GM19035 (cell line): ENCODE data around the gene VGLL4.

ENCODE experiments used
- ATAC-seq: cut with Tn5 transposase; IDR thresholded peaks from one replicate; pipeline ENCODE4 v1.9.1; 2021; ENCODE audit not compliant: unreplicated experiment

Gene VGLL4

DNA sequence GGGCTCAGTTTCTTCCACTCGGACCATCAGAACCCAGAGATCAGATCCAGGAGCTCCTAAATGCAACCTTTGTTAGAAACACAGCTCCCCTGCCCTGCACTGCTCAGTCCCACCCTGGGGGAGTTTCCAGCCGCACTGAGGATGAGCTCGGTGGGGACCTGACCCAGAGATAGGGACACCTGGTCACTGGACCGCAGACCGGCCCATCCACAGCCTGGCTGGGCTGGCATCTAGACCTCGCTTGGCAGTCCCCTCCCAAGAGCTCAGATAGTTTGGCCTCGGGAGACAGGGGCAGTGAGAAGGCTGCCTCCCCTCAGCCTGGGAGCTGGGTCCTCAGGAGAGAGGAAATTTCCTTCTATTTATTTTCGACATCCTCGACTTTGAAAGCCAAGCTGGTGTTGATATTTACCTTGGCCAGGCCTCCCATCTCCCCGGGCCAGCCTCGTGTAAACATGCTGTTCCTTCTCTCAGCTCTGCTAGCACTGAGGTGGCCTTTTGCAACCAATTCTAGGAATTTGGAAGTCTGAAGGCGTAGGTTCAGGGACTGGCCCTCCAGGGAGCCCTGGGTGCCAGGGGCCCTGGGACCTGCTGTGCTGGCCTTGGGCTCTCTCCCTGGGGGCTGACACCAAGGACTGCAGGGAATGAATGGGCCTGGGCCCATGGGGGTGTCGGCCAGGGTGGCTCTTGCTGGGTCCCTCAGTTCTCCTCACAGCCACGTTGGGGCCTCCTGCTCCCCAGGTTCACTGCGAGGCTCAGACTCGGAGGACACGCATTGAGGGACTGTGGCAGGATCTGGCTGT, 90.1 kb downstream of the VGLL4 start:
- no peak for ATAC-seq

DNA sequence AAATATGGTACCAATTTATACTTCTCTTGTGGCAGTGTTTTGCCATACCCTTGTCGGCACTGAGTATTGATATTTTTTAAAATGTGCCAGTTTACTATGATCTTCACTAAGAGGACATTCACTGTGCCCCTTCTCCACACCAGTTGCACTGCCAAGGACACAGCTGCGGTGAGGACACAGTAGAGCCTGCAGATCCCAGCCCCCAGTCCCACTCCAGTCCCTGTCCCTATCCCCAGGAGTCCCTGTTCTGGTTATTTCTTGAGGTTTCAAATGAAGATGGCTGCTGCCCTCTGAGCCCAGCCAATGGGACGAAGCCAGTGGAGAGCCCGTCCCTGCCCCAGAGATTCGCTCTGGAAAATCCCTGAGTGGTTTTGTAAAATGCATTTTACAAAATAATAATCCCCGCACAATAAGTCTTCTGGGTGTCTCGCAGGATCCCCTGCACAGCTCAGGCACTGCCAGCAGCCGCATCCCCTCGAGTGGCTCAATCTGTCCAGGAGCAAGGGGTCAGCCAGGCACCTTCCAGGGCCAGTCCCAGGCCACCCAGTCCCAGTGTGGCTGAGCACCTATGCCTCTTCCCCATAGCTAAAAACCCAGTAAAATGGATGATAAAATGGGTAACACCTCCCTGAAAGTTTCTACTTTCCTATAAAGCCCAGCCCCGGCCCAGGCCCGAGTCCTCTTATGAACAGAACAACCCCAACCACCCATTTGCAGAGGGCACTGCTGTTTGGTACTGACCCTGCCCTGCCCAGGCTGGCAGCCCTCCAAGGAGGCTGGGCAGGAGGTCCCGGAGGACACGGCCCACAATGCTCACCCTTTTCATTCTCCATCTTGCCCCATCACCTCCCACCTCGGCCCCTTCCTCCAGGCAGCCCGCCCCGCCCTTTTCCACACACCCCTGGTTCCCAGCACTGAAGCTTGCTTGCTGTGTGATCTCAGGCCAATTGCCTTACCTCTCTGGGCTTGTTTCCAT, 91.1 kb downstream of the VGLL4 start:
- no peak for ATAC-seq

DNA sequence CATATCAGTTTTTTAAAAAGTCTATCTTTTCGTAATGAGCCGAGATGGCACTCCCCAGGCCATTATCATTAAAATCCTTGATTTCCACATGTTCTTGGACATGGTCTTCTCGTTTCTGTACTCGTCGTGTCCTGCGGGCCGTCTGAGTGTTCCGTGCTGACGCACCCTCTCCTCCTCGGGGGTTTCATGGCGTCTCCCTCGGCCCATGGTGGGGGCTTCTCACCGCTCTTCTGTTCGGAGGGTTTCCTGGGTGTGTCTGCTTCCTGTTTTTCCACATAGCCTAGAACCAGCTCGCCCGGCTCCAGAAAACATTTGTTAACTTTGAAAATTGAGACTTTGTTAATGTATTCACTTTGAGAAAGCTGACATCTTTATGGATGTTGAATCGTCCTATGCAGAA, 92.7 kb downstream of the VGLL4 start:
- ATAC-seq: no peak

DNA sequence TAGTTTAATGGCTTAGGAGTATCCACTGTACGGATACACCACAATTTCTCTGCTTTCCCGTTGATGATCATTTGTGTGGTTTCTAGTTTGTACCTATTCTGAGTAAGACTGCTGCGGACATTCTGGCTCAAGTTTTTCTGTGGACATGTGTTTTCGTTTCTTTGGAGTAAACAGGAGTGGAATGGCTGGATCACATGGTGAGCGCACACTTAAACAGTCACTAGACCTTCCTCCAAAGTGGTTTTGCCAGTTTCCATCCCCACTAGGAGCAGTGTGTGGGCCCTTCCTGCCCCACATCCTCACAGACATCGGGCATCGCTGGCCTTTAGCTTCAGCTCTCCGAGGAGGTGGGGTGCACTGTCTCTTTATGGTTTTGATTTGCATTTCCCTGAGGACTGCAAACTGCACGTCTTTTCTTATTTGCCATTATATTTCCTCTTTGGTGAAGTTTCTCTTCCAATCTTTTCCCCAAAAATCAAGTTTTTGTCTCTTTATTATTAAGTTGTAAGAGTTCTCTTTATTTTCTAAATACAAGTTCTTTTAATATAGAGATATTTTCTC, 94.1 kb downstream of the VGLL4 start:
- no peak for ATAC-seq

DNA sequence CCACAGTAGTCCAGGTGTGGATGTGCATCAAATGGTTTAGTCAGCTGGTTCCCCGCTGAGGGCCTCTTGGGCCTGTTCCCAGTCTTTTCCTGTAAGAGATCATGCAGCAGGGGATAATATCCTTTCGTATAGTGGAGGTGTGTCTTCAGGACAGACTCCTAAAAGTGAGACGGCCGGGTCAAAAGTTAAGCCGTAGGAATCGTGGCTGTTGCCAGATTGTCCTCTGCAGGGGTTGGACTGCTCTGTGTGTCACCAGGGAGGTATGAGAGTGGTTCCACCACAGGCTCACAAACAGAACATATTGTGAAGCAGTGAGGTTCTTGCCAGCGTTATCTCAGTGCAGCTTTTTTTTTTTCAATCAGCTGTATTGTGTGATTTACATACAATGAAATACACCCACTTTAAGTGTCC, 95.0 kb downstream of the VGLL4 start:
- no peak for ATAC-seq

DNA sequence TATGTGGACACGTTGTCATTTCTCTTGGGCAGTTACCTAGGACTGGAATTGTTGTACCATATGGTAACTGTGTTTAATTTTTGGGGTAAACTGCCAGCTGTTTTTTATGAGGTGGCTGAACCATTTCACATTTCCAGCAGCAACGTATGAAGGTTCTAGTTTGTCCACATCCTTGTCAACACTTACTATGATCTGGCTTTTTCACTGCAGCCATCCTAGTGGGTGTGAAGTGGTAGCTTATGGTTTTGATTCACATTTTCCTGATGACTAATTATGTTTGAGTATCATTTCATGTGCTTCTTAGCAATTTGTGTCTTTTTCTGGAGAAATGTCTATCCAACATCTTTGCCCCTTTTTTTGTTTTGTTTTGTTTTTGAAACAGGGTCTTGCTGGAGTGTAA, 96.2 kb downstream of the VGLL4 start:
- ATAC-seq: no peak

DNA sequence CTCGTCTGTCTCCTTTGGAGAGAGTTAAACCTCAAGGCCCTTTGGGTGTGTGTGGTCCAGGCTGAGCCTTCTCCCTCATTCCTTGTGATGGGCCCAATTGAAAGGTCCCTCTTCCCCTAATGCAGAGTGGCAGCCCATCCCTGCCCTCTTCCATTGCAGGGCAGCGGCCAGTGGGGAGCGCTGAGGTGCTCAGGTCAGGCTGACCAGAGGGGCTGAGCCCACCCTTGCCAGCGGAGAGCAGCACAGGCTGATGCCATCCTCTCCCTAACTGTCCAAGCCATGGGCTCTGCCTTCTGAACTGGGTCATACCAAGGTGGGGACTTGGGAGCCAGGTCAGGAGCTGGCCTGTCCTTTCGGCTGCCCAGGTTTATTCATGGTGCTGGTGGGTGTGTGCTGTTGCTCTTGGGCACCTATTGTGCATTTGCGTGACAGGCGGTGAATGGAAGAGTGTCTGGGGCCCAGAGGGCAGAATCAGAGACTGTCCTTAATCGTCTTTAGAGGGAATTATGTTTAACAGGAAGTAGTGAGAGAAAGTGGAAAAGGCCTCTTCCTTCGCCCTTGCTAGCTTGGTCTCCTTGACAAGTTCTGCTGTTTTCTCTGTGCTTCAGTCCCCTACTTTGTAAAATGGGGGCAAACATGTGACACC, 96.9 kb downstream of the VGLL4 start:
- no peak for ATAC-seq

DNA sequence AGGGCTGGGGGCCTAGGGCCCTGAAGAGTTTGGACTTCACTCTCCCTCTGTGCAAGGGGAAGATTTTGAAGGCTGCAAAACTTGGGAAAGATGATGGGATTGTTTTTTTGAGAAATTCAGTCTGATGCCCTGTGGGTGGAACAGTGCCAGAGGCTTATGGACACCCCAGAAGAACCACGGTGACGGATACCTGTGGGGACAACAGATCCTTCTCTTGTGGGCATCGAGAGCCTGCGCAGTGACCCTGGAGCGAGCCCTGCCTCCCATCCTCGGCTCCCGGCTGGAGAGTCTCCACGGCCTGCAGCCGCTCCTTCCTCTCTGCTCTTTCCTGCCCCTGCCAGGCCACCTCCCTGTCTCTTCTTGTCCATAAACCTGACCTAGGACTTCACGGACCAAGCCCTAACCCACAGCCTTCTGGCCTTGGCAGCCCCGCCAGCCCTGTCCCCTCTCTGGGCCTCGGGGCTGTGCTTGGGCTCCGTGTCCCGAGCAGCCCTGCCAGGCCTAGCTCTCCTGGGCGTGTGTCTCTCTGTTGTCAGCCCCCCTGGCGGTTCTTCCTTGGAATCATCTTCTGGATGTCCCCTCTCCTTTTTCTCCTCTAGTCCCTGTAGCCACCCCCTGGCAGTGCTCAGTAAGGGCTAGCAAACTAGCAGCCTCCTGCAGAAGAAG, 98.4 kb downstream of the VGLL4 start:
- no peak for ATAC-seq

DNA sequence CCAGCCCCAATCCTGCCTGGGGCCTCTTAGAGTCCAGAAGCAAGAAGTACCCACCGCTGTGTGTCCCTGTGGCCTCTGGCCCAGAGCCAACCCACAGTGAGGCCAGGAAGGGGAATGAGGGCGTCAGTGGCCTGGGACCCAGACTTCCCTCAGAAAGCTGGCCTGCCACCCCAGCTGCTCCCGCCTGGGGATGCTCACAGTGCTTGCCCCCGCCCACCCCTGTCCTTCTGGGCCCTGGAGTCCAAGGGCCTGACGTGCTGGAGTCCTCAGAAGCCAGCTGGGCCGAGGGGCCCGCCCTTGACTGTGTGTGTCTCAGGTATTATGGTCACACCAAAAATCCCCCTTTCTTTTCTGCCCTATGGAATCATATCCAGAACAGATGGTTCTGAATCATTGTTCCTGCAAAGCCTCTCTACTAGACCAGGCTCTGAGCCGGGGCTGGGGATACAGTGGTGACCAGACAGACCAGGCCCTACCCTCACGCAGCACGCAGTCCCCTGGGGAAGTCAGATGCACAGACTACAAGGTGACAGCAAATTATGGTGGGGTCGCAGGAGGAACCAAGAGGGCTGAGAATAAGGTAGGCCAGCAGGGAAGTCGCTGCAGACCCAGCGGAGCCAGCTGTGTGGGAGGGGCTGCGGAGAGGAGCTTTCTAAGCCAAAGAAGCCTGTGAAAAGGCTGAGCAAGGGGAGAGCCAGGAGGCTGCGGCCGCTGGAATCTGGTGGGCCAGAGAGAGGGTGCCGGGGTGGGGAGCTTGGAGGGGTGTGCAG, 99.1 kb downstream of the VGLL4 start:
- no peak for ATAC-seq

DNA sequence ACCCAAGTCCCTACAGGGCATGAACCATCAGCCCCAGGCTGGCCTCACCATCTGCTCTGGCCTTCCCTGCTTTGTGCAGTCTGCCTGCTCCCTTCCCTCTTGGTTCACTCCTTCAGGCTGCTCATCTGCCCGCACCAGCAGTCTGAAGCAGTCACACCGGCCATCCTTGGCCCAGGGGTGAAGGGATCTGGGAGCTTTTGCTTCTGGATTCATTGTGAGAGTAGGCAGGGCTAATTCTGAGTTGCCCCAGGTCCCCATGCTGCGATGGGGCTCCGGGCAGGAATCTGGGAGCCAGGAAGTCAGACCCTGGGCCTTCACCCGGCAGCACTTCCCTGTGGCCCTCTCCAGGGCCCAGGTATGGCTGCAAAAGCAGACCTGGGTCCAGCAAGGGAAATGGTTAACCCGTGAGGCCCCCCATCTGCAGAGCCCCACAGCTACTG, 99.7 kb downstream of the VGLL4 start:
- ATAC-seq: no peak

DNA sequence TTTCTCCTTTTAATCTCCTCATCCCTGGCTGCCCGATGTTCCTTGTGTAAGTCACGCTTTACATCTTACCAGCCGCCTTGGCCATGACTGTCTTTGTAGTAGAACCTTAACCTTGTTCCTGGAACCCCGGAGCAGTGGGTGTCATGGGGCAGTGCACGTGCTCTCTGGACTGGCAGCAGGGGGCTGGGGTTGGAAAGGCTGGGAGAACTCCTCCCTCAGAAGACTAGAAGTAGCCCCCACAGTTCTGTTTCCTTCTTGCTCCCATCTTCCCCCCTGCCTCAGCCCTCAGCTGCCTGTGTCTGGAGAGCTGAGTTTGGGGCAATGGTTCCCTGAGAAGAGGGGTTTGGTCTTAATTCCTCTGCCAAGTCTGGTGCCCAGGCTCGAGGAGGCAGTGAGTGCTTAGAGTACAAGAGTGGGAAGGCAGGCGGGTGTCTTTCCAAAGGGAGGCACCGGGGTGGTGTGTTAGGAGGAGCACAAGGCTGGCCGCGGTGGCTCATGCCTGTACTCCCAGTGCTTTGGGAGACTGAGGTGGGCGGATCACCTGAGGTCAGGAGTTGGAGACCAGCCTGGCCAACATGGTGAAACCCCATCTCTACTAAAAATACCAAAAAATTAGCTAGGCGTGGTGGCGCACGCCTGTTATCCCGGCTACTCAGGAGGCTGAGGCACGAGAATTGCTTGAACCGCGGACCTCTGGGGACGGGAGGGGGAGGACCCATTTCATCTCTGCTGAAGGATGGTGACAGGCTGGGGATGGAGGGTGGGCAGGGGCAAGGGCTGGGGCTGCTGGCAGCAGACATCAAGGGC, 100.4 kb downstream of the VGLL4 start:
- ATAC-seq: no peak

DNA sequence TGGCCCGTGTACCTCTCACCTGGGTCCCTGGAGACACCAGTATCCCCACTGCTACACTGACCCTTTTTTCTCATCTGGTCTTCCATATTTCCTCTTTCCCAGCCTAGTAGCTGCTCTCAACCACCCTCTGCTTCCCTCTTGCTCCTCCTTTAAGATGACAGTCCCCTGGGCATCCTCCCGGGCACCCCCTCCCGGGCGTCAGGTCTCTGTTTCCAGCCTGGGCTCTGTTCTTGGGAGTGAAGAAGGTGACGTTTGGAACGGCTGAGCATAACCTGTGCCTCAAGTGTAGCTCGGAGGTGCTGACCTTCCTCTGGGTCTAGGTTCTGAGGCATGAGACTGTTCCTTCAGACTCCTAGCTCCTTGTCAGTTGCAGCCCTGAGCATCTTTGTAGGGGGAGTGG, 101.2 kb downstream of the VGLL4 start:
- no peak for ATAC-seq

DNA sequence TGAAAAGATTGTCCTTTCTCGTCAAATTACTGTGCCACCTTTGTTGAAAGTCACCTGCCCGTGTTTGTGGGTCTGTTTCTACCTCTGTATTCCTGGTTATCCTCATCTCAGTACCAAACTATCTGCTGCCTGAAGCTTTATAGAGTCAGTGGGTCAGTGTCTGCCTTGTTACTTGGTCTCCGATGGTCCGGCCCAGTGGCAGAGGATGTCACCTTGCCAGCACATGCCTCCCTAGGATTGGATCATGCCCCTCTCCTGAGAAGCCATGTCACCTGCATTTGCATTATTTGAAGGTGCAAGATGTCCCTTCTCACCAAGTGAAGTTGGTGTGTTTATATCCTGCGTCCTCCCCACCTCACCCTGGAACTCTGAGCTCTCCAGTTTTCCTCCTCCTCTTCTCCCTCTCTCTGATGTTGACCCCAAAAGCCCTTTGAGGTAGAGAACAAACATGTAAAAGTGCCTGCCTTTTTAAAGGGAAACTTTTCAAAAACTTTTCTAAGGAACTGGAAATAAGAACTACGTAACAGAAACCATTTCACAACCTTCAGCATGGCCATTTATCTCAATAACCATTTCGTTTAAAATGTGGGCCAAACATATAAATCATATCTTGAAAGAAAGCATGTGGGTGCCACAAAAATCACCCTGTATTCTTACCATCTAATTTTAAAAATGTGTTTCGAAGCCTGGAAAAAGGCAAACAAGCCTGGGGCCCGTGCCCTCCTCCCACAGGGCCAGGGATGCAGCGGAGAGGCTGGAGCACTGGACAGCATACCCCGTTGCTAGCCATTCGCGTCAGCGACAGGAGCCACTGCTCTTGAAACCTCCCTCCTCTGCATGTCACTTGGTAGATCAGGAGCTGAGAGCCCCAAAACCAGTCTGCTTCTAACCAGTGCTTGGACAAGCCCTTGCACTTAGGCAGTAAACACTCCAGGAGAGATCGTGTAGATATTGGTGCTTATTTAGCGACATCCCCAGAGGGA, 102.1 kb downstream of the VGLL4 start:
- ATAC-seq: no peak

DNA sequence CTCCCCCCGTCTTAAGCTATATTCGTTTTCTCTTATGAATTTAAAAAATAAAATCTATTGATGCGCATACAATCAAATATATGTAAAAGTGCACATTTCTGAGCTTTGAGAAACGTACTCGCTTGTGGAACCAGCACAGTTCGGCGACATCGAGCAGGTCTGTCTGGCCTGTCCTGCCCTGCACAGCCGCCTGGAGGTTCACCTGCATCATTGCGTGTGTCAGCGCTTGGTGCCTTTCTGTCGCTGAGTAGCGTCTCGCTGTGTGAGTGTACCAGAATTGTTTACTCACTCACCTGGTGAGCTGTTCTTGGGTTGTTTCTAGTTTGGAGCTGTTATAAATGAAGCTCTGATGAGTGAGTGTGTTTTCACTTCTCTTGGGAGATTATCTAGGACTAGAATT, 104.0 kb downstream of the VGLL4 start:
- ATAC-seq: no peak

DNA sequence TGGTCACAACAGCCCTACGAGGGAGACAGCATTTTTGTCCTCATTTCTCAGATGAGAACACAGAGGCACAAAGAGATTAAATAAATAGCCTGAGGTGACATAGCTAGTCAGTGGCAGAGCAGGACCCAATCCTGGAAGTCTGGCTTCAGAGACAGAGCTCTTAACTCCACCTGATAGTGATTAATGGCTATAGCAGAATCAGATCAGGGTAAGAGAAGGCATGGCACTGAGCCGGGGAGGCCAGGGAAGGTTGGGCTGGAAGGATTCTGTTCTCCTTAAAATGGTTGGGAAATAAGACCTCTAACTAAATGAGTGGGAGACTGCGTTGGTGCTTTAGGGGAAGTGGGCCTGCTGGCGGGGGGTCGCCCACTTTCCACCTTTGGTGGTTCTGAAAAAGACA, 104.5 kb downstream of the VGLL4 start:
- no peak for ATAC-seq

DNA sequence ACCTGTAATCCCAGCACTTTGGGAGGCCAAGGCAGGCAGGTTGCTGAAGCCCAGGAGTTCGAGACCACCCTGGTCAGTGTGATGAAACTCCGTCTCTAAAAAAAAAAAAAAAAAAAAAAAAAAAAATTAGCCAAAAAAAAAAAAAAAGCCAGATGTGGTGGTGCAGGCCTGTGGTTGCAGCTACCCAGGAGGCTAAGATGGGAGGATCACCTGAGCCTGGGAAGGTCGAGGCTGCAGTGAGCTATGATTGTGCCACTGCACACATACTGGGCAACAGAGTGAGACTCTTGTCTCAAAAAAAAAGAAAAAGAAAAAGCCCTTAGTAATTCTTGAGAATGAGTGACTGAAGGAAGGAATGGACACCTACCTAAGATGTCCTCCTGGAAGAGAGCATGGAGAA, 105.1 kb downstream of the VGLL4 start:
- no peak for ATAC-seq

DNA sequence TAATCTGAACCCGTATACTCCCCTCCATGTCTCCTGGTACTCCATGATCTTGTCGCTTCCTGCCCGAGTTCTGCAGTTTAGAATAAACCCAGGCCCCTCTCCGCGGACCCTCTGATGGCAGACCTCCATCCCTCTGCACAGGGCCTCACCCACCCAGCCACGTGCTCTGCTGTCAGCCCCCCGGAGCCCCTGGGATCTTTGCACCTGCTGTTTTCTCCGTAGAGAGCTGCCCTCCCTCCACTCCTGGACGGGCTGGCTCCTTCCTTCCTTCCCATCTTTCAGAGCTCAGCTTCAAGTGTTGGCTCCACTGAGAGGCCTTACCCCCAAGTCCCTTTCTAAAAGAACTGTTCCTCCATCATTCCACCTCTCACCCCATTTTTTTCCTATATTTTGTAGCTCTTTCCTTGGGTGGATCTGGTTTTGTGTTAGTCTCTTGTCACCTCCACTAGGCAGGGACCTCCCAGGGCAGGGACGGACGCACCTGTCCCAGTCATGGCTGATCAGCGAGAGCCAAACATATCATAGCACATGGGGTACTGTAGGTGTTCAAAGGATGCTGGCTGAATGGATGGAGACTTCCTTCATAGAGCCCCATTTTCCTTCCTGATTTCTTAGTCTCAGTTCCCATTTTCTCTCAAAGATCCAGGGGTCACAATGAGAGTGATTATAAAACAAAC, 106.6 kb downstream of the VGLL4 start:
- no peak for ATAC-seq
